Psoas muscle (tissue), 8 donors: ENCODE results near the gene CEP68. TPM values are rescaled to one million over a fixed set of nuclear protein-coding genes. Genes with fewer than 3 reads are reported as not detected.
A peak's percentile ranks its signal among the peaks of the same experiment; 100 is the strongest.

ENCODE experiments used
- ATAC-seq, 4 donors: fragments of 200-7000 bp; cut with Tn5 transposase; one replicate each; pipeline ENCODE4 v1.9.1; 2020; ENCODE audit warnings: moderate library complexity in 3 of 4, mild to moderate bottlenecking in 2 of 4
- DNase-seq, 2 donors: peaks; one replicate each; pipeline ENCODE4 v3.0.0-alpha.2; 2020
- H3K27ac ChIP-seq: fragments of 200-600 bp; one replicate; pipeline ENCODE4 v1.8.0; 2022
- H3K27me3 ChIP-seq, 3 donors: fragments of 200-600 bp in 1 of 3; one replicate each; pipeline versions ENCODE4 v1.6.1 to v1.8.0; 2013 to 2022; ENCODE audit warnings: low read length in 2 of 3, mild to moderate bottlenecking in 2 of 3, moderate library complexity in 1 of 3; ENCODE audit not compliant: insufficient read depth in 3 of 3
- H3K36me3 ChIP-seq, 2 donors: fragments of 200-600 bp in 1 of 2; one replicate each; pipeline versions ENCODE4 v1.6.1 to v1.8.0; 2013 to 2022; ENCODE audit warnings: low read depth in 1 of 2, mild to moderate bottlenecking in 1 of 2, moderate library complexity in 1 of 2; ENCODE audit not compliant: insufficient read depth in 1 of 2
- H3K4me1 ChIP-seq: fragments of 200-600 bp; one replicate; pipeline ENCODE4 v1.8.0; 2022
- H3K4me3 ChIP-seq: fragments of 200-600 bp; one replicate; pipeline ENCODE4 v1.8.0; 2022; ENCODE audit warnings: mild to moderate bottlenecking
- H3K9me3 ChIP-seq: fragments of 200-600 bp; one replicate; pipeline ENCODE4 v1.8.0; 2022
- WGBS, 3 donors: extraction: QIAGEN DNeasy Blood & Tissue Kit; methylation state at CpG; one replicate each; pipeline versions ENCODE4 v1.1.6 to v1.1.7; 2013; 5-methylcytosine and 5-hydroxymethylcytosine counted together
- intact Hi-C, 2 donors: fragments of 100-400 bp; cut with DNase I; formaldehyde crosslinking; loops; one replicate each; pipeline versions ENCODE4 v1.11.0 to v1.14.2; 2022
- polyA plus RNA-seq, 3 donors: library from polyadenylated mRNA; stranded (reverse); fragments of 200-250 nt; gene quantifications; one replicate each; pipeline ENCODE4 v1.2.3, GENCODE V29; 2013
- total RNA-seq, 4 donors: library from RNA; stranded (reverse); fragmentation: NEBNext Ultra II Directional in 2 of 4; extraction: Animal tissue kit (Norgen Biotek cat#: 25700) in 2 of 4; gene quantifications; one replicate each; pipeline versions ENCODE4 v1.2.1 to v1.2.4, GENCODE V29; 2021 to 2023
- TF ChIP-seq, protein P1 (sequence below): fragments of 200-600 bp; IDR thresholded peaks from one replicate; pipeline ENCODE4 v1.8.0; 2022; ENCODE audit warnings: antibody characterized with exemption
- donor health status: healthy with polysubstance abuse.
- donor health status: DM: no; HTN: no; CAD: no; lungs with moderate emphysema.
- donor health status: Bipolar disorder and iron deficiency.
- donor health status: healthy.
- donor health status: DM: yes; HTN: yes; CAD: no.
- donor health status: DM: no; HTN: no; CAD: no.
- donor health status: DM: no; HTN: no; CAD: no.
- donor health status: DM: yes; HTN: yes; CAD: no.

Gene CEP68
- total and polyA plus RNA-seq, 7 donors: 7.3 to 63.3 (median 28.2) TPM

DNA sequence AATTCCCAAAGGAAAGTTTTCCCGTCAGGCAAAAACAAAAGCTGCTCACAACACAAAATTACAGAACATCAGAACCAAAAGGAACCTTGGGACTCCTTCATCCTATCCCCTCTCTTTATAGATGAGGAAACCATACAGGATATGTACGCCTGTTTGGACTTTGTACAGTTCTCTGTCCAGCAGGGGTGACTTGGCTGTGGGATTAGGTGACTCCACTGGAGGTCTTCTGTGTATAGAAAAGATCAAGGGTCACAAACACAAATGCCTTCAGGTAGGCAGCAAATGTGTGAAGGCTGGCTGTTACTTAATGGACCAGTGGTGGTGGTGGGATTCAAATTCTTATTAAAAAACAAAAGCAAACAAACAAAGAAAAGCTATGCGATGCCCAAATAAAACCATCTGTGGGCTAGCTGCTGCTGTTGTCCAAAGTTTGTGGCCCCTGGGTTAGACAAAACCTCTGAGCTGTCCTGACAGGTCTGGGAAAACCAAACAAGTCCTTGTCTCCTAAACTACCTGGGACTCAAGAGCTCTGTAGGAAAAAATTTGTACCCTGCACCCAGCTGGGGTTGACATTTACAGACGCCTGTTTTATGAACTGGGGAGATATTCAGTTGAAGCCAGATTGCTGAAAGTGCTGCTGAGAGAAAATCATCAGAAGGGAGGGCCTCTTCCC, 1.3 kb upstream of the CEP68 start:
- Histone ChIP-seq H3K4me3 (peak overlapping the region; percentile 84), H3K9me3 (no peaks in the 10 kb centered on the region), H3K36me3 (no peaks in the 10 kb centered on the region), H3K27ac (no peak overlapping the region), H3K27me3 (no peaks in the 10 kb centered on the region), H3K4me1 (peaks cover 26% of the 10 kb centered on the region)
- intact Hi-C loops: no loop called here
- WGBS, 3 donors: 79 to 87% (median 84%) methylated on average over 4 of the region's 4 CpGs
- ATAC-seq (no peak), DNase-seq (no peak)
- TF ChIP-seq, protein P1, sequence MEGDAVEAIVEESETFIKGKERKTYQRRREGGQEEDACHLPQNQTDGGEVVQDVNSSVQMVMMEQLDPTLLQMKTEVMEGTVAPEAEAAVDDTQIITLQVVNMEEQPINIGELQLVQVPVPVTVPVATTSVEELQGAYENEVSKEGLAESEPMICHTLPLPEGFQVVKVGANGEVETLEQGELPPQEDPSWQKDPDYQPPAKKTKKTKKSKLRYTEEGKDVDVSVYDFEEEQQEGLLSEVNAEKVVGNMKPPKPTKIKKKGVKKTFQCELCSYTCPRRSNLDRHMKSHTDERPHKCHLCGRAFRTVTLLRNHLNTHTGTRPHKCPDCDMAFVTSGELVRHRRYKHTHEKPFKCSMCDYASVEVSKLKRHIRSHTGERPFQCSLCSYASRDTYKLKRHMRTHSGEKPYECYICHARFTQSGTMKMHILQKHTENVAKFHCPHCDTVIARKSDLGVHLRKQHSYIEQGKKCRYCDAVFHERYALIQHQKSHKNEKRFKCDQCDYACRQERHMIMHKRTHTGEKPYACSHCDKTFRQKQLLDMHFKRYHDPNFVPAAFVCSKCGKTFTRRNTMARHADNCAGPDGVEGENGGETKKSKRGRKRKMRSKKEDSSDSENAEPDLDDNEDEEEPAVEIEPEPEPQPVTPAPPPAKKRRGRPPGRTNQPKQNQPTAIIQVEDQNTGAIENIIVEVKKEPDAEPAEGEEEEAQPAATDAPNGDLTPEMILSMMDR: no peak

DNA sequence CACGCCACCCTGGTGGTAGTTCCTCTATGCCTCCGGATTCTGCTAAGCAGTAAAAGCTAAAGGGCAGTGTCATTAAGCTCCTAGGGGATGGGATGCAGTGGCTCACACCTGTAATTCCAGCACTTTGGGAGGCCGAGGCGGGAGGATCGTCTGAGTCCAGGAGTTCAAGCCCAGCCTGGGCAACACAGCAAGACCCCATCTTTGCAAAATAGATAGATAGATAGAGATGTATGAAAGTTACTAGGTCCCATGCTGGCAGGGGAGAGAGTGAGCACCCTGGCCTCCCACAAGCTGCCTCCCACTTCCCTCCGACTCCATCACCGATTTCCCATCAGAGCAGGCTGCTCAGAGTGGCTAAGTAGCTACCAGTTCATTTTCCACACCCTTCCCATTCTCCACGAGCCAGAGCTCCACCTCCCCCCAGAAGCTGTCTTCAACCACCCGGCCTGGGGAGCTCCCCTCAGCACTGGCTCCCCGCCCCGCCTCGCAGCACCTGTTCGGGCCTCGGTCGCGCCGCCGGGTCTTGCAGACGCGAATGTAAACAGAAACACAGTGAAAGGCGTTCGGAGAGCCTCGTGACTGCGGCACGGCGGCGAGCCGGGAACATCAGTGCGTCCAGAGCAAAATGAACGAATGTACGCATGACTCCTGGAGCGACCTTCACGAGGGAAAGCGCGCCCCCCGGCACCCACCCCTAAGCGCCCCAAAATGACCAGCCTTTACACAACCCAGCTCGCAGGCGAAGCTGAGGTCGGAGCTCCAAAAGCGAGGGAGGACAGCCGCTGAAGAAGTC, 598 bp upstream of the CEP68 start:
- TF ChIP-seq, protein P1: no peak
- Histone ChIP-seq H3K36me3 (no peaks in the 10 kb centered on the region), H3K27ac (peak overlapping the region; percentile 94), H3K4me3 (peak overlapping the region; percentile 84), H3K4me1 (peaks cover 33% of the 10 kb centered on the region), H3K27me3 (no peaks in the 10 kb centered on the region), H3K9me3 (no peaks in the 10 kb centered on the region)
- ATAC-seq (peak; percentile 41 to 63 (median 44)), DNase-seq (no peak)
- WGBS, 3 donors: 9 to 11% (median 9%) methylated on average over 37 to 42 of the region's 42 CpGs
- intact Hi-C loops: no loop called here

- Histone ChIP-seq H3K4me3 (peak overlapping the region; percentile 84), H3K27ac (peak overlapping the region; percentile 94), H3K4me1 (peaks cover 47% of the 10 kb centered on the region), H3K27me3 (no peaks in the 10 kb centered on the region), H3K36me3 (no peaks in the 10 kb centered on the region), H3K9me3 (no peaks in the 10 kb centered on the region)
- intact Hi-C loops: no loop called here
- no peak for DNase-seq
- ATAC-seq: no peak
- TF ChIP-seq, protein P1: no peak
- 1 to 6% (median 2%) methylated on average over 5 of the region's 5 CpGs for WGBS, 3 donors
Observed at GRCh38 chr2:65057054-65057375, 799 bp downstream of the CEP68 start.

DNA sequence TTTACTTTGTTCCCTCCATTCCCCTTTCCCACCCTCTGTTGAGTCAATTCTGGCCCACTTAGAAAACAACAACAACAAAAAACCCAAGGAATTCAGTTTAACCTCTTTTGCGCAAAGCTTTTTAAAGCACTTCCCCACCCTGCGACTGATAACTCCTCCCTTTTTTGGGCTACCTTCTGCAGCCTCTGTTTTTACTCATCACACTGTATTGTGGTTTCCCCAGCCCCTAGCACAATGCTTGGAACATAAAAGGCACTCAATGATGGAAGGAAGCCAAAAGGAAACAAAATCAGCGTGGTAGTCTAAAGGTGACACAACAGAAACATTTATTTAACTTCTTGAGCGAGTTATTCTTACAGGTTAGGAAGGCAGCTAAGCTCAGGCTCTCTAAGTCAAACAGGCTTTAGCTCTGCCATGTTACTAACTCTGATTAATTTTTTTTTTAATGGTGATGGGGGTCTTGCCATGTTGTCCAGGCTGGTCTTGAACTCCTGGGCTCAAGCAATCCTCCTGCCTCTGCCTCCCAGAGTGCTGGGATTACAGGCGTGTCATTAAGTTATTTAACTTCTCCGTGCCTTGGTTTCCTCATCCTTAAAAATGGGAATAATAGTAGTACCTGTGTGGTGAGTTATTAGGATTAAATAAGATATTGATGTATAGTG, 1.3 kb downstream of the CEP68 start:
- Histone ChIP-seq H3K9me3 (no peaks in the 10 kb centered on the region), H3K4me1 (peaks cover 52% of the 10 kb centered on the region), H3K4me3 (peak overlapping the region; percentile 84), H3K27ac (peak overlapping the region; percentile 94), H3K27me3 (no peaks in the 10 kb centered on the region), H3K36me3 (no peaks in the 10 kb centered on the region)
- intact Hi-C loops: no loop called here
- DNase-seq: no peak
- TF ChIP-seq, protein P1: no peak
- ATAC-seq: no peak
- 41 to 57% (median 45%) methylated on average over 6 of the region's 6 CpGs for WGBS, 3 donors
